HG02588 (cell line): Measurements from ENCODE around the gene LHCGR.
"Not testable (repeated sequence)": the region's sequence is repeated elsewhere in the genome, so short reads cannot be mapped to it uniquely, and the experiment has no call there.

ENCODE experiments used
- ATAC-seq: cut with Tn5 transposase; IDR thresholded peaks from one replicate; pipeline ENCODE4 v1.9.1; 2021; ENCODE audit warnings: mild to moderate bottlenecking, moderate library complexity; ENCODE audit not compliant: unreplicated experiment

LHCGR gene

DNA sequence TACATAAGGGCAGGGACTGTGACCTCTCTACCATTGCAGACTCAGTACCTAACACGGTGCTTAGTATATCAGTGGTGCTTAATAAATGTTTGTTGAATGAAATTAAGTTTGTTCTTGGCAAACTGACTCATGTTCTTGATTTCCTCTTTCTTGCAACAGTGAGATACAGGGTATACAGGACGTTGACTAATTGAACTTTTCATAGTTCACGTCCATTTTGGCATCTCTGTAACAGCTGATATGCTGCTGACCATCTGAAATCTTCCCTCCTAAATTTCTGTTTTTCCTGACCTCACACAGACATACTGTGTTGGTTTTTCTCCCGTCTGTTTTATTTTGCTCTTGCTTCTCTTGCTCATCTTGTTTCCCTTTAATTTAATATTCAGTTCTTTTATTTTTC lies 44.2 kb downstream of the LHCGR start:
- no peak for ATAC-seq

DNA sequence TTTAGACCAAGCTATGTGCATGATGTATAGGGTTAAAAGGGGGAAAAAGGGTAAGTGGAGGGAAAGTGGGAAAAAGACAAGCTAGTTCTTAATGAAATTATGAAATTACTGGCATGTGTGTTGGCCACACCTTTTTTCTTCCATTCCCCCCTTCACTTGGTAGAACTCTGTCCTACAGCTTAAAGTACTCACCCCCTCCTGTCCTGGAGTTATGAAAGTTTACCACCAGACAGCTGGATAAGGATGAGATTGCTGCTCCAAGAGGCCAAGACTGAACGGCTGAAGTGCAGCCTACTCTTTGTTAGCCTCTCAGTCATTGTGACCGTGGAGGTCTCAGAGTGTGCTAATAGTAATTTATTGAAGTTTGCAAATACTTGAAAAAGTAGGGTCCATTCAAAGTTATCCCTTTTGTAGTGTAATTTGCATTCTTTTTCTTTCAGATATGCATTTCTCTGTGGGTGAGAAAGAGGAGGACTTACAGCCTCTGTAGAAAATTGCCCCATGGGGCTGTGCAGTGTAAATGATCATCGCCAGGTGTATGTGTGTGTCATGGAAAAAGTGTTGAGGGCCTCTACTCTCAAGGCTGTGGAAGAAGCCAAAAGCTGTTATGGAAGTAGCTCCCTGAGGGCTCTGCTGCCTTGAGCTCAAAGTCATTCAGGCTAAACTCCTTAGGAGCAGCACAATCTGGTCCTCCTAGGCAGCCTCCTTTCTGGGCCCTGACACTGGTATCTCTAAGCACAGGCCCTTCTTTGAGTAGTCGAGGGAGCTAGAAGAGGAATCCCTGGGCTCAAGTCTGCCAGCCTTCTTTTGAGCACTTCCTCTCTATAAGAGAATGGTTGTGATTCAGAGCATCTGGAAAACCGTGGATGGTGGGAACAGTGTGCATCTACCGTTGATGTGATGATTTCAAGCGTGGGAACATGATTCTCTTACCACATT lies 46.2 kb downstream of the LHCGR start:
- ATAC-seq: no peak

DNA sequence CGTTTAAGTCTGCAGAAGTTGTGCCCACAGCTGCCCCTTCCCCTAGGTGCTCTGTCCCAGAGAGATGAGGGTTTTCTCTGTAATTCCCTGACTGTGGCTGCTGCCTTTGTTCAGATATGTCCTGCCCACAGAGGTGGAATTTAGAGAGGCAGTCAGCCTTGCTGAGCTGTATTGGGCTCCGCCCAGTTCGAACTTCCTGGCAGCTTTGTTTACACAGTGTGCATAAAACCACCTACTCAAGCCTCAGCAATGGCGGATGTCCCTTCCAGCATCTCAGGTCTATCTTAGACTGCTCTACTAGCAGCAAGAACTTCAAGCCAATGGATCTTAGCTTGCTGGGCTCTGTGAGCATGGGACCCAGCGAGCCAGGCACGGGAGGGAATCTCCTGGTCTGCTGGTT lies 48.1 kb downstream of the LHCGR start:
- ATAC-seq: no peak

DNA sequence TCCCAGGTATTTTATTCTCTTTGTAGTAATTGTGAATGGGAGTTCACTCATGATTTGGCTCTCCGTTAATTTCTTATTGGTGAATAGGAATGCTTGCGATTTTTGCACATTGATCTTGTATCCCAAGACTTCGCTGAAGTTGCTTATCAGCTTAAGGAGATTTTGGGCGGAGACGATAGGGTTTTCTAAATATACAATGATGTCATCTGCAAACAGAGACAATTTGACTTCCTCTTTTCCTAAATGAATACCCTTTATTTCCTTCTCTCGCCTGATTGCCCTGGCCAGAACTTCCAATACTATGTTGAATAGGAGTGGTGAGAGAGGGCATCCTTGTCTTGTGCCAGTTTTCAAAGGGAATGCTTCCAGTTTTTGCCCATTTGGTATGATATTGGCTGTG lies 51.9 kb downstream of the LHCGR start:
- ATAC-seq: not testable (repeated sequence)

DNA sequence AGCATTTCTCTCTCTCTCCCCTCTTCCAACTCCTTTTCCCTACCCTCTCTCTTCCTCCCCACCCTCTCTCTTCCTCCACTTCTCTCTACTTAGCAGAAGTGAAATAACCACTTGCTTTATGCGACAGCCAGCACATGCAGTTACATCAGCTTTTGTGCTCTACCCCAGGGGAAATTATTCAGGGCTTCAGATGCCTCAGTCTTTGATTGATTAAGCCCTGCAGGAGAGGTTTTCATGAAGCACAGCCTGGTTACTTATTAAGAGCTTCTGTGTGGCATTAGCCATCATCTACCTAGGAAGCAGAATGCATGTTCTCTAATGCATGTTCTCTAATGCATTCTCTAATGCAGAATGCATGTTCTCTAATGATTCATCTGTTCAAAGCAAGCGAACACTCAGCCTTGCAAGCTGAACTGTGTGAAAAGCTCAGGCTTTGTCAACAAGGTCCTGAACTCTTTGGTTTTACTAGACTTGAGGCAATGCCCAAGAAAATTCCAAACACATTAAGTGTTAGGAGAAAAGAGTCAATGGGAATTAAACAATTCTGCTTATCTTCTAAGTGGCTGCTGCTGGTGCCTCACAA lies 56.1 kb downstream of the LHCGR start:
- ATAC-seq: no peak

DNA sequence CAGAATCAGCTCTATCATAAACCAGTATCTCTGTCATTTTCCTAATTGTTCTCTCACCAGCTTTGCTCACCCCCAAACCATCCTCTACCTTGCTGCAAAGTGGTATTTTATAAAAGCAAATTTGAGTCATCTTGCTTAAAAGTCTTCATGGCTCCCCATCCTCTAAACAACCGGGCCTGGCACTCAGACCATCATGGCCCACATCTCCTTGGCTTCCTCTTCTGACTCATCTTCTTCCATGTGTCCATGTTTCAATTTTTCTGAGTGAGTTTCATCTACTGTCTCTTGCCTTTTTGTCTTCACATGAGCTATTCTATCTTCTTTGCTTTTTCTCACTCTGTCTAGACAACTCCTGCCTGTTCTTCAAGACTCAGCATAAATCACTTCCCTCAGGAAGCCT lies 58.6 kb downstream of the LHCGR start:
- no peak for ATAC-seq

DNA sequence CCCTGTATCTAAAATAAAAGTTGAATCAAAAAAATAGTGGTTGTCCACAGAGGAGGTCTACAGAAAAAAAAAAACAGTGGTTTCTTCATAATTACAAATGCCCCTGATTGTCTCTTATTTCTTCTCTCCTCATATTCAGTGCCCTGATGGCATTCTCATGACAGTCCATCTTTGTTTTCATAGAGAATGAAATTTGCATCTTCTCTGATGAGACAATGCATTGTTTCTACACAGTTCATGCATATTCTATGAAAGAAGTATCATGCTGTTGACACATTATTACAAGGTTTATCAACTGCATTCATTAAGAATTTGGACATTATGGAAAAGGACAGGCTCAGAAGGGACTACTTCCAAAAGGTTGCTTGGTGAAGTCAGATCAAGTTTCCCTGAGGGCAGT lies 59.5 kb downstream of the LHCGR start:
- ATAC-seq: no peak

DNA sequence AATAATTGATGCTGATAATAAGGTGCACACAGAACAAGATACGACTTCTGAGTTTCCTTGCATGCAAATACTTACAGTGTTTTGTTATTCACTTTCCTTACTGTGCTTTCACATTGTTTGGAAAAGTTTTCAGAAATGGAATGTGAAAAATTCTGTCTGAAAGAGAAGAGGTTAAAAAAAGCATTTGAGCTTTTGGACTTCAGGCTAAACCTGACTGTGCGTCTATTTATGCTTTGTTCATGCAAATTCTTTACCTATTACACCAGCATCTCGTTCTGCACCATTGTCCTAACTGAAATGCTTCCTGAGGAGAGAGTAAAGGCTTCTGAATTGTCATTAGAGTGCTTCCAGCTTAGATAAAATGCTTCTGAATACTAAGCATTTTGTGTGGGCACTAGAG lies 61.4 kb downstream of the LHCGR start:
- ATAC-seq: no peak

DNA sequence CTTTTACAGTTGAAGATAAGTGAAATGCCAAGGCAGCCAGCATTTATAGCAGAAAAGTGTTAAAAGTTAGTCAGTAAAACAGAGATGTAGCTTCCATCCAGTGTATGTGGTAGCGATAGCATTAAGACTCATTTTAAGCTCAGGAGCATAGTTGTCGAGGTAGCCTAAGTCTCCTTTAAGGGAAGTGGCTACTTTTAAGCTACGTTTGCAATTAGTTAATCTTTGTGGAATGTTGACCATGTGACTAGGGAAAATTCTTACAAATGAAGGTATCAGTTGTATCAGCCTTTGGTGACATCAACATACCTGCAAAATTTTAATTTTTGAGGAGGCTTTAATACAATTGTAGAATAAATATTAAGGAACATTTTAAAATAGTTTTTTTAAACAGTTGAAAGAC lies 61.9 kb downstream of the LHCGR start:
- no peak for ATAC-seq

DNA sequence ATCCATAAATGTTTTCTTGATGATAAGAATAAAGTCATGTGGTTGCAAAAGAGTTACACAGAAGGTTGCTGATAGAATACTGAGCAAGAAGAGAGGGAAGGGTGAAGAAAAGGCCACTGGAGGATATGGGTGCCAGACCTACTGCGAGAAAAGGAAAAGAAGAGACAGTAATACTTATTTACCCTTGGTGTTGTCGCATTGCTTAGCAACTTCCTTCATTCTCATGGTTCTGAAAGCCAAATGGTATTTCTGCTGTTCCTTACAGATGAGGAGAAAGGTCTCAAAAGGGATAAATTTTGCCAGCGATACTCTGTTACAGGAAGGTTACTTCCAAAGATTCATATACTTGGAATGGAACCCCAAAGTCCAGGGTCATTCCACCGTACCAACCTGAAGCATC lies 62.5 kb downstream of the LHCGR start:
- no peak for ATAC-seq

DNA sequence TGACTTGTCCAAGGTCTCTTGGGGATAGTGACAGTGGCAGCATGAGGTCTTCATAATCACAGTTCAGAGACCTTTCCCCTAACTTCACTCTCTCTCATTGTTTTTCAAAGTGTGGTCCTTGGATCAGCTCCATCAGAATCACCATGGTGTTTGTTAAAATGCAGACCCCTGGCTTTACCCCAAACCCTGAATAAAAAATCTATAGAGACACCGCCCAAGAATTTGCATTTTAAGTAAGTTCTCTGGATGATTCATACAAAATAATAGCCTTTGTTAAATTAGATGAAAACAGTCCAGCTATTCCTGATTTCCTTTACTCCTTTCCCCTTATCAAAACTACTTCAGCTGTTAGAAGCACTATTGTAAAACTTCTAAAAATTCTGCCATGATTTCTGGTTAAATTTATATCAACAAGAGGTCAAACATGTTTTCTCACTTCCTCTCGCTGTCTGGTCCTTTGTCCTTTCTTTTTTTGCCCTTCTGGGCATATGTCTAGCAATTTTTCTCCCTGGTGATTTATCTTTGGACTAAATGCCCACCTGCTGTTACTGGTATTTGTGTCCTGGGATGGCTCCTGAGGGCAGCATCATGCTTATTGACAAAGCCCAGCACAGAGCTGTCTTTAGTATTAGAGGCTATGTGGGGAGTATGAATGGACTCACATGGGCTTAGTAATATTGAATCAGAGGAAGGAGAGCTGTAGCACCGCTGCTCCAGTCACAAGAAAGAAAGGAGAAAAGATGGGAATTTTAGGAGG lies 63.4 kb downstream of the LHCGR start:
- no peak for ATAC-seq

DNA sequence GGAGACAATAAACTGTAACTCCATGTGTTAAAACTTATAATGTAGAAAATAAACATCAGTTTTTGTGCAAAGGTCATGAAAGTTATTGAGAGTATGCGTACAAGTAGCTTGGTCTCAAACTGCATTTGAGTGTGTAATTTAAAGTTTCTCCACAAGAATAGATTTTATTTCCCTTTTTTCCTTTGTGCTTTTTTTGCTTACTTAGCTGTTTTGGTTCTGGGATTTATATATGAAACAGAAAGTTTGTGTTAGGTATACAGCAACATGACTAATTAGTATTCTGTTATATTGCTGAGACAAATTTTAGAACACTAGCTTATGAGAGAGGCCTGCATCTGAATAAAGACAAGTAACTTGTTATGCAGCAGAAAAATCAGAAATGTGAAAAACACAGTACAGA lies 70.4 kb downstream of the LHCGR start:
- ATAC-seq: no peak

DNA sequence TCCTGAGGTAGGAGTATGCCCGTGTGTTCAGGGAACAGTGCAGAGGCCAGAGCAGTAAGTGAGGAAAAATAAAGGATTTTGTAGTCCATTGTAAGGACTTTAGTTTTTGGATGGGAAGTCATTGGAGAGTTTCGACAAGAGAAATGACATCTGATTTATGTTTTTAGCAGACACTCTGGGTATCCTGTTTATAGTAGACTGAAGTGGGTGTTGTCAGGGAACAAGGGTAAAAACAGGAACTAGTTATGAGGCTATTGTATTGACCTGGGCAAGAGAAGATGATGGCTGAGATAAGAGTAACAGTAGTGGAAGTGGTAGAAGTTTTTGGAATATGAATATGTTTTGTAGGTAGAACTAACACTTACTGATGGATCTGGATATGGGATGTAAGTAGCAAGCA lies 78.1 kb downstream of the LHCGR start:
- ATAC-seq: no peak

DNA sequence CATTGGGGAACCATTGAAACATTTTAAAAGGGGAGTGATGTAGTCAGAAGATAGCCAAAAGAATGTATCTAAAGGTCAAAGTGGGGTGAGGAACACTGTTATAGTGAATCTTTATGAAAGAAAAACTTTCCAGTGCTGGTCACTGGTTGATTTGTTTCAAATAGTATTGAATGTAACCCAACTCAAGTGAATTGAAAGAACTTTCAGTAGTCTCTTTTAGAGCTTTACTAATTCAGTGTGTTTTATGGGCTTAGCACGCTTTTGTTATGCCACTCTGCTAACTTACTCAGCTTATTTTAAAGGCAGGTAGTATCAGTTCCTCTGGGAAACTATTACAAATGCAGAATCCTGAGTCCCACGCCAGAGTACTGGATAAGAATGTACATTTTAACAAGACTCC lies 80.6 kb downstream of the LHCGR start:
- ATAC-seq: no peak

DNA sequence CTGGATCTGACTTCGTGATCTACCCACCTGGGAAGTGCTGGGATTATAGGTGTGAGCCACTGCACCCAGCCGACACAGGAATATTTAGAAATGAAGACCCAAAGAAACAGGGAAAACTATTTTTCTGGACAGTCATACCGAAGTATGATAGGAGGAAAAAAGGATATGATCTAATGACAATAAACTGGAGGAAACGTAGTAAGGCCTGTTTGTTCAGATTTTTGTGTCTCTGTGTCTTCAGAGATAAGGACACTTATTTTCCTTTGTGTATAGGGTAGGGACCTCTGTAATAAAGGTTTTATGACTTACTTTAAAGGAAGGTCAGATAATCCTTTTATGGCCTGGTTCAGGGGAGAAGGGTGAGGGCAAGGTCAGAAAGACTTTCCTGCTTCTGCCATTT lies 81.9 kb downstream of the LHCGR start:
- ATAC-seq: no peak

DNA sequence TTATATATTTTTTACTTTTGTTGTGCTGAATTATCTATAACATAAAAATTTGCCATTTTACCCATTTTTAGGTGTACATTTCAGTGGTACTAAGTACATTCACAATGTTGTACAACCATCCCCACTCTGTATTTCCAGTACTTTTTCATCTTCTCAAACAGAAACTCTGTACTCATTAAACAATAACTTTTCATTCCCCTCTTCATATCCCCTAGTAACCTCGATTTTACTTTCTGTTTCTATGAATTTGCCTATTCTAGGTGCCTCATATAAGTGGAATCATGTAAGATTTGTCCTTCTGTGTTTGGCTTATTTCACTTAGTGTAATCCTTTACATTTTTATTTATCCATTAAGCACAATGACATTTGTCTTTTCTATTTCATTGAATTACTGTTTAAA lies 86.5 kb downstream of the LHCGR start:
- ATAC-seq: peak; percentile 79

DNA sequence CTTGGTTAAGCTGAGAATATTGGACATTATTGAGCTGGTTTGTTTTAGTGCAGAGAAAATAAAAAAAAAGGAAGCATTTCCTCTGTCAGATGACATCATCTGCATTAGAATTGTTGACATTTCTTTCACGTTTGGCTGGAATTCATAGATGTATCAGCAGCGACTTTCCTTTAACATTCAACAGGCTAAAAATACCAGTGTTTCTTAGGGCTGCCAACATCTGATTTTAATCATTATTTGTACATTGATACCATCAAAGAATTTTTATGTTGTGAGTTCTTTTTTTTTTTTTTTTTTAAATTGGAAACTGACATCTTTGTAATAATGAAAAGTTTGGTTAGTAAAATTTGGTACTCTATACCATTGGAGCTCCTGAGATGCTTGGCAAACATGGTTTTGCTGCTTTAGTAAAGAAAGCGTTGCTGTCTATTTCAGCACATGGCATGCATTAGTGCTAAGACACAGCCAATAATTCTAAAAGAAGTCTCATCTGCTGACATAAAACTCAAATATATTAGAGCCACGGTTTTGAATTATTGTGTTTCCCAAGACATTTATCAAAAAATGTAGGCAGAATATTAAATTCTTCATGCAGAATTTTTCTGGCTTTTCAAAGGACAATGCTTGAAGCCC lies 104.2 kb downstream of the LHCGR start:
- ATAC-seq: no peak

DNA sequence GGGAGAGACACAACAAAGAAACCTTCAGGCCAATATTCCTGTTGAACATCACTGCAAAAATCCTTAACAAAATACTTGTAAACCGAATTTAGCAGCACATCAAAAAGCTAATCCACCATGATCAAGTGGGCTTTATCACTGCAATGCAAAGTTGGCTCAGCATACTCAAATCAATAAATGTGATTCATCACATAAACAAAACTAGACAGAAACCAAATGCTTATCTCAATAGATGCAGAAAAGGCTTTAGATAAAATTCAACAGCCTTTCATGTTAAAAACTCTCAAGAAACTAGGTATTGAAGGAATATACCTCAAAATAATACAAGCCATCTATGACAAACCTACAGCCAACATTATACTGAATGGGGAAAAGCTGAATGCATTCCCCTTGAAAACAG lies 117.3 kb downstream of the LHCGR start:
- ATAC-seq: no peak
